Thoracic aorta (tissue), 2 donors: ENCODE results near the gene SIRPA. TPM values are rescaled to one million over a fixed set of nuclear protein-coding genes. Genes with fewer than 3 reads are reported as not detected.

ENCODE experiments used
- ATAC-seq: fragments of 150-250 bp; one replicate; pipeline ENCODE4 v1.8.0; 2017; ENCODE audit warnings: low read depth; ENCODE audit not compliant: insufficient number of reproducible peaks, low FRiP score
- DNase-seq: peaks from one replicate; pipeline ENCODE4 v3.0.0-alpha.2; 2020; ENCODE audit warnings: low spot score
- H3K27ac ChIP-seq, 2 donors: fragments of 200-600 bp; sonication (generic); 1 replicate in 1 of 2; 2 replicates in 1 of 2; pipeline ENCODE4 v1.5.1; 2016; ENCODE audit warnings: mild to moderate bottlenecking in 2 of 2, moderate library complexity in 2 of 2
- H3K27me3 ChIP-seq: fragments of 200-600 bp; sonication (generic); replicated peaks from 2 replicates; pipeline ENCODE4 v1.6.0; 2016; ENCODE audit warnings: mild to moderate bottlenecking; ENCODE audit not compliant: insufficient read depth
- H3K36me3 ChIP-seq: fragments of 200-600 bp; sonication (generic); one replicate; pipeline ENCODE4 v1.5.1; 2016
- H3K4me1 ChIP-seq, 2 donors: fragments of 200-600 bp; sonication (generic); 1 replicate in 1 of 2; 2 replicates in 1 of 2; pipeline versions ENCODE4 v1.5.1 to v1.6.0; 2016; ENCODE audit warnings: low read depth in 2 of 2, mild to moderate bottlenecking in 1 of 2; ENCODE audit not compliant: control insufficient read depth in 1 of 2
- H3K4me3 ChIP-seq: fragments of 200-600 bp; sonication (generic); 2 replicates; pipeline ENCODE4 v1.5.1; 2016; ENCODE audit warnings: mild to moderate bottlenecking
- H3K9me3 ChIP-seq: fragments of 200-600 bp; sonication (generic); 2 replicates; pipeline ENCODE4 v1.5.1; 2016
- total RNA-seq, 2 donors: library from RNA; depleted of rRNA; stranded (reverse); fragments of >200 nt; gene quantifications; one replicate each; pipeline versions ENCODE4 v1.1.0 to v1.2.3, GENCODE V29; 2016
- TF ChIP-seq, protein P1 (sequence below): fragments of 200-600 bp; sonication (generic); IDR thresholded peaks from one replicate; pipeline ENCODE4 v1.5.1; 2019; ENCODE audit warnings: antibody characterized with exemption

SIRPA gene
- total RNA-seq, 2 donors from 2014 or later: 29.5 to 62.9 TPM

DNA sequence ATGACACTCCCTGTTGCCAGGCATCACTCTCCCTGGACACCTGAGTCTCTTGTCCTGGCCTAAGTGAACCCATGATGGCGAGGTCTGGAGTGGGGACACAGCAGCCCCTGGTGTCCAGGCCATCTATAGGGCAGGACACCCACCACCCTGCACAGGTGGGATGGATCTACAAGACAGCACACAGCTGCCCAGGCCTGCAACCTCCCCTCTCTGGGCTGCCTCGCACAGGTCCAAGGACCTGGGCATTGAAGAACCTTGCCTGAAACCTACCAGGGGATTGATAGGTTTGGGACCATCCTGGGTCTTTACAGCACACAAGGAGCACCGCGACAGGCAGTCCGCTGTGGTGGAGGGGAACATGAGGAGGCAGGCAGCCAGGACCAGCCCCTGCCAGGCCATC, 87.5 kb downstream of the SIRPA start:
- ATAC-seq (no peak), DNase-seq (no peak)
- Histone ChIP-seq H3K4me1 (no peaks in the 10 kb centered on the region), H3K27ac (no peak overlapping the region), H3K27me3 (no peaks in the 10 kb centered on the region), H3K4me3 (no peak overlapping the region), H3K9me3 (no peaks in the 10 kb centered on the region), H3K36me3 (no peaks in the 10 kb centered on the region)
- TF ChIP-seq, protein P1, sequence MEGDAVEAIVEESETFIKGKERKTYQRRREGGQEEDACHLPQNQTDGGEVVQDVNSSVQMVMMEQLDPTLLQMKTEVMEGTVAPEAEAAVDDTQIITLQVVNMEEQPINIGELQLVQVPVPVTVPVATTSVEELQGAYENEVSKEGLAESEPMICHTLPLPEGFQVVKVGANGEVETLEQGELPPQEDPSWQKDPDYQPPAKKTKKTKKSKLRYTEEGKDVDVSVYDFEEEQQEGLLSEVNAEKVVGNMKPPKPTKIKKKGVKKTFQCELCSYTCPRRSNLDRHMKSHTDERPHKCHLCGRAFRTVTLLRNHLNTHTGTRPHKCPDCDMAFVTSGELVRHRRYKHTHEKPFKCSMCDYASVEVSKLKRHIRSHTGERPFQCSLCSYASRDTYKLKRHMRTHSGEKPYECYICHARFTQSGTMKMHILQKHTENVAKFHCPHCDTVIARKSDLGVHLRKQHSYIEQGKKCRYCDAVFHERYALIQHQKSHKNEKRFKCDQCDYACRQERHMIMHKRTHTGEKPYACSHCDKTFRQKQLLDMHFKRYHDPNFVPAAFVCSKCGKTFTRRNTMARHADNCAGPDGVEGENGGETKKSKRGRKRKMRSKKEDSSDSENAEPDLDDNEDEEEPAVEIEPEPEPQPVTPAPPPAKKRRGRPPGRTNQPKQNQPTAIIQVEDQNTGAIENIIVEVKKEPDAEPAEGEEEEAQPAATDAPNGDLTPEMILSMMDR: no peak

DNA sequence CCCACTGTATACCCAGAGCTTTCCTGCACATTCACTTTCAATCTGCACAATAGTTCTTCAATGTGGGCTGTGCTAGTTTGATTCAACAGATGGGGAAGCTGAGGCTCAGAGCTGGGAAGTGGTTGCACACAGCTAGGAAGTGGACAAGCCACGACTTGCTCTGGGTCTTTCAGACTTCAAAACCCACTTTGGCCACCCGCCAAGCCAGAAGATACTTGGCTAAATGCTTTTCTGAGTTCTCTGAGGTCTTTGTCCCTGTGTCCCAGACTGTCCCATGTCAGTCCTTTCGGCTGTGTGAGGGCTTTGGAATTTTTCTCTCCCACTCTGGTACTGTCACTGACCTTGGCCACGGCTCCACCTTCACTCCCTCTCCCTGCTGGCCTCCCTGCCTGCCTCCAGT, 88.1 kb downstream of the SIRPA start:
- H3K4me1 ChIP-seq: no peaks in the 10 kb centered on the region
- H3K27ac ChIP-seq: no peak overlapping the region
- H3K27me3 ChIP-seq: no peaks in the 10 kb centered on the region
- H3K9me3 ChIP-seq: no peaks in the 10 kb centered on the region
- TF ChIP-seq, protein P1: no peak
- no peaks in the 10 kb centered on the region for H3K36me3 ChIP-seq
- H3K4me3 ChIP-seq: no peak overlapping the region
- ATAC-seq: no peak
- DNase-seq: no peak

DNA sequence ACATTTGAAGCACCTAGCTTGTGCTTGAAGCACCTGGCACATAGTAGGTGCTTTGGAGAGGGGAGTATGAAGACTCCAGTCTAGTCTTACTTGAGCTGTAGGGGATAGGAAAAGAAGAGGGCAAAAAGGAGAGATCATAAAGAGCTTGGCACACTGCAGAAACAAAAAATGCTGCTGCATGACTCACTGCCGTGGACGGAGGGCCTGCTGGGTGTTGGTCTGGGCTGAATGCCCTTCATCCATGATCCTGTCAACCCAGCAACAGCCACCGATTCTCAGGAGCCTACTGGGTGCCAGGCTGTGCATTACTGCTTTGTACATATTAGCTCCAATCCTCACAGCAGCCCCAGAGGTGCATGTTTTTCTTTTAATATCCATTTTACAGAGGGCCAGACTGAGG, 92.6 kb downstream of the SIRPA start:
- TF ChIP-seq, protein P1: no peak
- Histone ChIP-seq H3K27me3 (no peaks in the 10 kb centered on the region), H3K4me3 (no peak overlapping the region), H3K4me1 (no peaks in the 10 kb centered on the region), H3K27ac (no peak overlapping the region), H3K9me3 (no peaks in the 10 kb centered on the region), H3K36me3 (no peaks in the 10 kb centered on the region)
- no peak for ATAC-seq
- no peak for DNase-seq

Other genes with a start within 250 kb of the SIRPA start
- 1 to 10 TPM in 1 of 2 donors, not detected in 1; 3.8 TPM for gene SIRPG, start 237.6 kb upstream of the SIRPA start, total RNA-seq
- not detected for gene PDYN, start 98.7 kb downstream of the SIRPA start, total RNA-seq
- gene STK35, start 206.4 kb downstream of the SIRPA start, total RNA-seq: 10 to 100 TPM; 25.4 to 31.5 TPM